H1 (cell line): Measurements from ENCODE around the gene TMC4. TPM values are rescaled to one million over a fixed set of nuclear protein-coding genes. Genes with fewer than 3 reads are reported as not detected.

Experiments used
- CHD7 ChIP-seq: fragments of 300-600 bp; sonication (generic); IDR thresholded peaks from 2 replicates; pipeline ENCODE4 v1.7.1; 2012; ENCODE audit warnings: low read length, moderate library complexity, mild to moderate bottlenecking, inconsistent platforms; ENCODE audit not compliant: insufficient replicate concordance
- polyA plus RNA-seq, 7 experiments: library from polyadenylated mRNA; depleted of rRNA in 3 of 7; stranded (reverse) in 5 of 7; unstranded in 2 of 7; fragments of >200 nt in 5 of 7; fragments of 200-250 nt in 2 of 7; gene quantifications; 1 replicate in 5 of 7; 2 replicates in 1 of 7; 4 replicates in 1 of 7; pipeline versions ENCODE4 v1.2.1 to v1.2.3, GENCODE V29; 2011 to 2013; ENCODE audit warnings: missing spikeins in 2 of 7, mixed read lengths in 2 of 7
- total RNA-seq: library from RNA; stranded (reverse); fragmentation: NEBNext Ultra II Directional; extraction: Animal tissue kit (Norgen Biotek cat#: 25700); gene quantifications from 2 replicates; pipeline ENCODE4 v1.2.1, GENCODE V29; 2021

The TMC4 gene
- total and polyA plus RNA-seq, 2 of the 8 experiments (the other 6 are each of a cell fraction or from before 2014, with no cell fraction given): 5.5 to 6.3 TPM

DNA sequence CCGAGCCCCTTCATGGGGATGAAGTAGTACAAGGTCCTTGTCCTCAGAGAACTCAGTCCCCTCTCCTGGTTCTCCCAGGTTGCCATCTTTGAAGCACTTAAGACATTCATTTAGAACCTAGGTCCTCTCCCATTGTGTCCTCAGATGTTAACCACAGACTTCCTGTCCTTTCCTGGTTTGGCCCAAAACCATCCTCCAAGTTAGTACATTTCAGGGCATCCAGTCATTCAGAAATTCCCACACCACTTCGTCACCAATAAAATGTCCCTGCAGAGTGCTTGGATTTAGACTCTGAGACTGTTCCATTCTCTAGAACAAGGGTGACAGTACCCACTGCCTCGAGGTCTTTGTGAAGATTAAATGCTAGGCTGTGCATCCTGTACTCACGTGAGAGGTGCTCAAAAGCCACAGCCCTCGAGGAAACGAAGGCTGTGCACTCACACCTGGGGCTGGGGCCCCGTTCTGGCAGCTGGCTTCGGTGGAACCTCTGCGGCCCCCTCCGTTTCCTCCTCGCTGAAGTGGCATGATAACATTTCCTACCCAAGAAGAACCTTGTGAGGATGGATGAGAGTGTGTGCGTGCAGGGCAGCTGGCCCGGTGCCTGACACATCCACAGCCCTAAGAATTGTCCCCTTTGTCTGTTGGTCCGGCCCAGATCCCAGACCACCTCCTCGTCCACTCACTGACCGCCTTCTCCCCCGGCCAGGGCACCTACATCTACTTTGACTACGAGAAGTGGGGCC lies 18.2 kb downstream of the TMC4 start (continued):
- TF ChIP-seq CHD7: no peak
